Stimulated activated CD4-positive, alpha-beta T cell treated with anti-CD3 and anti-CD28 coated beads, TNF-alpha, amount 100 ng/mL, for 48 hours (primary cell): ENCODE data around the gene ZNF462.

Source experiments
- DNase-seq, 3 donors: peaks; one replicate each; pipeline ENCODE4 v3.0.0-alpha.2; 2020; ENCODE audit warnings: low read depth in 3 of 3

Gene ZNF462

GRCh38 chr9:107007402-107007801 is 144.4 kb downstream of the ZNF462 start:
- no peak for DNase-seq

- DNase-seq, result no peak
These were observed 145.0 kb downstream of the ZNF462 start for GRCh38 chr9:107008011-107008410.

- no peak for DNase-seq
These were observed 145.5 kb downstream of the ZNF462 start for GRCh38 chr9:107008447-107008846.

- DNase-seq, result no peak
These were observed 153.4 kb downstream of the ZNF462 start for GRCh38 chr9:107016383-107016782.

GRCh38 chr9:107018861-107019545 is 156.0 kb downstream of the ZNF462 start:
- no peak for DNase-seq

GRCh38 chr9:107020040-107020530 is 157.1 kb downstream of the ZNF462 start:
- DNase-seq, result no peak

GRCh38 chr9:107024193-107024592 is 161.2 kb downstream of the ZNF462 start:
- DNase-seq, result no peak

GRCh38 chr9:107025260-107026035 is 162.5 kb downstream of the ZNF462 start:
- DNase-seq, result no peak

GRCh38 chr9:107029146-107029545 is 166.2 kb downstream of the ZNF462 start:
- no peak for DNase-seq

GRCh38 chr9:107033966-107034365 is 171.0 kb downstream of the ZNF462 start:
- DNase-seq, result no peak

GRCh38 chr9:107034831-107035230 is 171.9 kb downstream of the ZNF462 start:
- DNase-seq, result no peak

GRCh38 chr9:107036367-107036766 is 173.4 kb downstream of the ZNF462 start:
- no peak for DNase-seq

GRCh38 chr9:107039542-107039941 is 176.6 kb downstream of the ZNF462 start:
- no peak for DNase-seq

- no peak for DNase-seq
These were observed 179.6 kb downstream of the ZNF462 start for GRCh38 chr9:107042606-107043005.

- no peak for DNase-seq
These were observed 180.9 kb downstream of the ZNF462 start for GRCh38 chr9:107043886-107044285.

GRCh38 chr9:107044872-107045271 is 181.9 kb downstream of the ZNF462 start:
- peak in 1 of 3 donors; percentile 3 for DNase-seq

- no peak for DNase-seq
These were observed 183.7 kb downstream of the ZNF462 start for GRCh38 chr9:107046692-107047091.

- no peak for DNase-seq
These were observed 186.3 kb downstream of the ZNF462 start for GRCh38 chr9:107049046-107049802.

- DNase-seq, result no peak
These were observed 186.8 kb downstream of the ZNF462 start for GRCh38 chr9:107049803-107050184.

GRCh38 chr9:107051392-107051791 is 188.4 kb downstream of the ZNF462 start:
- no peak for DNase-seq

GRCh38 chr9:107054146-107054545 is 191.2 kb downstream of the ZNF462 start:
- no peak for DNase-seq

- no peak for DNase-seq
These were observed 196.3 kb downstream of the ZNF462 start for GRCh38 chr9:107059220-107059619.
